Measurements from ENCODE around the gene ELF3. TPM values are rescaled to one million over a fixed set of nuclear protein-coding genes. Genes with fewer than 3 reads are reported as not detected.
A peak's percentile ranks its signal among the peaks of the same experiment; 100 is the strongest.
"Not testable (repeated sequence)": the region's sequence is repeated elsewhere in the genome, so short reads cannot be mapped to it uniquely, and the experiment has no call there.

Gene ELF3
- 10 to 100 TPM; 10.8 to 39.9 (median 26.7) TPM for total RNA-seq

DNA sequence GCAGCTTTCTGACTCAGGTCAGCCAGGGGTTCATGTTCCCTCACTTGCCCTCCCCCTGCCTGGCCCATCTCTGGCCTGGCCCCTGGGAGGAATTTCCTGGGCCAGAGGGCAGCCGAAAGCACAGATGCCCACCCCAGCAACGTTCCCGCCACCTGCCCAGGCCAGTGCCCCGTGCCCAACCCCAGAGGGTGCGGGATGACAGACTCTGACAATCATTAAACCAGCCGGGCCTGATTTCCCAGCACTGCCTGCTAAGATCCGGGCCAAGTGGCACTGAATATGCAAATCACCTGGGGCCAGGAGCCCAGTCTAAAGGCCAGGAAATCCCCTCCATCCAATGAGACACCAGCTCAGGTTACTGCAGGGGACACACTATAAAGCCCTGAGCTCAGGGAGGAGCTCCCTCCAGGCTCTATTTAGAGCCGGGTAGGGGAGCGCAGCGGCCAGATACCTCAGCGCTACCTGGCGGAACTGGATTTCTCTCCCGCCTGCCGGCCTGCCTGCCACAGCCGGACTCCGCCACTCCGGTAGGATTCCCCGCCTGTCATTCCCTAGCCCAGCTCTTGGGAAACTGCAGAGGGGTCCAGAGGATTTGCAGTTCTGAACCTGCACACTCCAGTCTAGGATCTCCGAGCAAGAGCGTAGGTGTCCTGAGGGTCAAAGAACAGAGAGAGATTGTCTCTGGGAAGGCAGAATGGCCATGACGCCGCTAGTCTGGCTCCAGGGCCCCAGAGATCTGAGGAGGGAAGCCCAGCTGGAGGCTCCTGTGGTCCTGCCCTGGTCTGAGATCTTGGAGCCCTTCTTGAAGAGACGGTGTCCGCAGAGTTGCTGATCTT, at the start of gene ELF3:
Gene ELF3 (plus strand): TSS at position 408 of the 836 bp plus-strand sequence. CDS start 550 bp downstream, outside the sequence.
- Histone ChIP-seq H3K4me1 (peaks cover 39% of the 10 kb centered on the region), H3K36me3 (peaks cover 27% of the 10 kb centered on the region), H3K9me3 (no peaks in the 10 kb centered on the region), H3K27ac (peak within 1 kb of the TSS; percentile 75), H3K4me3 (peak within 1 kb of the TSS; percentile 34), H3K27me3 (no peaks in the 10 kb centered on the region)
- TF ChIP-seq, protein P1, sequence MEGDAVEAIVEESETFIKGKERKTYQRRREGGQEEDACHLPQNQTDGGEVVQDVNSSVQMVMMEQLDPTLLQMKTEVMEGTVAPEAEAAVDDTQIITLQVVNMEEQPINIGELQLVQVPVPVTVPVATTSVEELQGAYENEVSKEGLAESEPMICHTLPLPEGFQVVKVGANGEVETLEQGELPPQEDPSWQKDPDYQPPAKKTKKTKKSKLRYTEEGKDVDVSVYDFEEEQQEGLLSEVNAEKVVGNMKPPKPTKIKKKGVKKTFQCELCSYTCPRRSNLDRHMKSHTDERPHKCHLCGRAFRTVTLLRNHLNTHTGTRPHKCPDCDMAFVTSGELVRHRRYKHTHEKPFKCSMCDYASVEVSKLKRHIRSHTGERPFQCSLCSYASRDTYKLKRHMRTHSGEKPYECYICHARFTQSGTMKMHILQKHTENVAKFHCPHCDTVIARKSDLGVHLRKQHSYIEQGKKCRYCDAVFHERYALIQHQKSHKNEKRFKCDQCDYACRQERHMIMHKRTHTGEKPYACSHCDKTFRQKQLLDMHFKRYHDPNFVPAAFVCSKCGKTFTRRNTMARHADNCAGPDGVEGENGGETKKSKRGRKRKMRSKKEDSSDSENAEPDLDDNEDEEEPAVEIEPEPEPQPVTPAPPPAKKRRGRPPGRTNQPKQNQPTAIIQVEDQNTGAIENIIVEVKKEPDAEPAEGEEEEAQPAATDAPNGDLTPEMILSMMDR (IDR thresholded peaks at IDR 0.05), result no peak
- TF ChIP-seq POLR2A (IDR thresholded peaks at IDR 0.05), result peak in 1 of 2 donors; percentile 59
- 61% methylated on average over 5 of the region's 24 CpGs for WGBS
- no peak for DNase-seq (ENCODE audit: low spot score in 2 of 2)

DNA sequence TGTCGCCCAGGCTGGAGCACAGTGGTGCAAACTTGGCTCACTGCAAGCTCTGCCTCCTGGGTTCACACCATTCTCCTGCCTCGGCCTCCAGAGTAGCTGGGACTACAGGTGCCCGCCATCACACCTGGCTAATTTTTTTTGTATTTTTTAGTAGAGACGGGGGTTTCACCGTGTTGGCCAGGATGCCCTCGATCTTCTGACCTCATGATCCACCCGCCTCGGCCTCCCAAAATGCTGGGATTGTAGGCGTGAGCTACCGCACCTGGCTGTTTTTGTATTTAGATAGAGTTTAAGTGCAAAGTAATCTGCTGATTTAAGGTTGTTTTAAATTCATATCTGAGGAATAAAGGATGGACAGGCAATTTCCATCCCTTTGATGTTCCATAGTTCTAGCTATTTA, 48.0 kb upstream of the ELF3 start:
- peaks cover 94% of the 10 kb centered on the region for H3K36me3 ChIP-seq
- WGBS, result 94% methylated on average over 10 of the region's 10 CpGs
- H3K9me3 ChIP-seq; H3K4me1 ChIP-seq; H3K27me3 ChIP-seq; H3K27ac ChIP-seq; DNase-seq (ENCODE audit: low spot score in 2 of 2); H3K4me3 ChIP-seq: not testable (repeated sequence)

DNA sequence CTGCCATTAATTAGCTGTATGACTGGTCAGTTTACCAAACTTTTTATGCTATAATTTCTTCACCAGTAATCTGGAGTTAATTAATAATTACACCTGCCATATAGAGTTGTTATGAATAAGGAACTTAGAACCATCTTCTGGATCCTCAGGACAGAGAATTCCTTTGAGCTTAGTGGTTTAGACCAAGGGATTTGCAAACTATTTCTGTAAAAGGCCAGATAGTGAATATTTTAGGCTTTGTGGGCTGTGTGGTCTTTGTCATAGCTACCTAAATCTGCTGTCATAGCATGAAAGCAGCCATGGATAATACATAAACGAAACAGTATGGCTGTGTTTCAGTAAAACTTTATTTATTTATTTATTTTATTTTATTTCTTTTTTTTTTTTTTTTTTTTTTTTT, 46.1 kb upstream of the ELF3 start:
- peaks cover 93% of the 10 kb centered on the region for H3K36me3 ChIP-seq
- 86% methylated on average over 1 of the region's 1 CpG for WGBS
- DNase-seq (ENCODE audit: low spot score in 2 of 2), result no peak

DNA sequence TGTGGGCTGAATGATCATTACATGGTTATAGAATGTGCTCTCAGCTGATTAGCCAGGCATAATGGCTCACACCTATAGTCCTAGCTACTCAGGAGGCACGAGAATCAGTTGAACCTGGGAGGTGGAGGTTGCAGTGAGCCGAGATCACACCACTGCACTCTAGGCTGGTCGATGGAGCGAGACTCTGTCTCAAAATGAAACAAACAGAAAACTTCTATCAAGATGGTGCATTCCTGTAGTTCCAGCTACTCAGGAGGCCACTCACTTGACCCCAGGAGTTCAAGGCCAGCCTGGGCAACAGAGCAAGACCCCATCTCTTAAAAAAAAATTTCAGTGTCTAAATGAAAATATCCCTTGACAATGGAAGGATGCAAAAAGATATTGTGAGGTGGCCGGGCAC, 44.2 kb upstream of the ELF3 start:
- H3K4me1 ChIP-seq, result no peaks in the 10 kb centered on the region
- WGBS, result 96% methylated on average over 5 of the region's 5 CpGs
- H3K36me3 ChIP-seq, result peaks cover 92% of the 10 kb centered on the region
- no peaks in the 10 kb centered on the region for H3K9me3 ChIP-seq
- no peak overlapping the region for H3K27ac ChIP-seq
- no peak for DNase-seq (ENCODE audit: low spot score in 2 of 2)
- H3K4me3 ChIP-seq, result no peak overlapping the region
- TF ChIP-seq POLR2A (IDR thresholded peaks at IDR 0.05) (no peak), EP300 (IDR thresholded peaks at IDR 0.05) (no peak), POLR2AphosphoS5 (IDR thresholded peaks at IDR 0.05) (no peak)
- TF ChIP-seq, protein P1 (IDR thresholded peaks at IDR 0.05), result no peak
- no peaks in the 10 kb centered on the region for H3K27me3 ChIP-seq

More for the DNA sequence above, 46.1 kb upstream of the ELF3 start:
- no peaks in the 10 kb centered on the region for H3K27me3 ChIP-seq
- no peak overlapping the region for H3K27ac ChIP-seq
- TF ChIP-seq POLR2A (IDR thresholded peaks at IDR 0.05) (no peak), POLR2AphosphoS5 (IDR thresholded peaks at IDR 0.05) (no peak), EP300 (IDR thresholded peaks at IDR 0.05) (no peak)
- TF ChIP-seq, protein P1 (IDR thresholded peaks at IDR 0.05), result no peak
- no peaks in the 10 kb centered on the region for H3K4me1 ChIP-seq
- no peaks in the 10 kb centered on the region for H3K9me3 ChIP-seq
- H3K4me3 ChIP-seq, result no peak overlapping the region

DNA sequence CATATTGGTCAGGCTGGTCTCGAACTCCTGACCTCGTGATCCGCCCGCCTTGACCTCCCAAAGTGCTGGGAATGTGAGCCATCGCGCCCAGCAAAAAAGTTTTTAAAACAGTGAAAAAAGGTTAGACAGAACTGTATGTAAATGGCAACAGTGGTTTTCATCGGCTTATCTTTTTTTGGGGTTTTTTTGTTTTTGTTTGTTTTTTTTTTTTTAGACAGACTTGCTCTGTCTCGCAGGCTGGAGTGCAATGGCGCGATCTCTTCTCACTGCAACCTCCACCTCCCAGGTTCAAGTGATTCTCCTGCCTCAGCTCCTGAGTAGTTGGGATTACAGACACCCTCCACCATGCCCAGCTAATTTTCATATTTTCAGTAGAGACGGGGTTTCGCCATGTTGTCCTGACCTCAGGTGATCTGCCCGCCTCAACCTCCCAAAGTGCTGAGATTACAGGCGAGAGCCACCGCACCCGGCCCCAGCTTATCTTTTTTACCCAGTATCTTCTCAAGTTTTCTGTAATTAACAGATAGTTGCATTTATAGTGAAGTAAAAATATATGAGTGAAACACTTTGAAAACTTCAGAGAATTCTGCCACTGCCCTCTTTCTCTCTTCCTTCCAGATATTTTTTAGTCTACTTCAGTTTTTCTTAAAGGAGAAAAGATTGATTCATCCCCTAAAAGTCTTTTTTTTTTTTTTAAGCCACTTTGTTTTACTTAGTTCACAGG, 42.0 kb upstream of the ELF3 start:
- no peak overlapping the region for H3K4me3 ChIP-seq

More for the DNA sequence above, 42.0 kb upstream of the ELF3 start:
- Histone ChIP-seq H3K9me3 (no peaks in the 10 kb centered on the region), H3K27me3 (no peaks in the 10 kb centered on the region), H3K4me1 (no peaks in the 10 kb centered on the region), H3K36me3 (peaks cover 70% of the 10 kb centered on the region), H3K27ac (no peak overlapping the region)
- TF ChIP-seq EP300 (IDR thresholded peaks at IDR 0.05) (no peak), POLR2AphosphoS5 (IDR thresholded peaks at IDR 0.05) (no peak), POLR2A (IDR thresholded peaks at IDR 0.05) (no peak)
- TF ChIP-seq, protein P1 (IDR thresholded peaks at IDR 0.05), result no peak
- WGBS, result 91% methylated on average over 16 of the region's 16 CpGs
- DNase-seq (ENCODE audit: low spot score in 2 of 2), result no peak
